GM23338 (cell line): Measurements from ENCODE around the gene S100A14.

Source experiments
- EZH2 ChIP-seq: fragments of 200-600 bp; sonication (generic); IDR thresholded peaks from one replicate; pipeline ENCODE4 v1.8.0; 2017; ENCODE audit warnings: antibody characterized with exemption, mild to moderate bottlenecking, low read depth; ENCODE audit not compliant: unreplicated experiment
- EZH2phosphoT487 ChIP-seq: fragments of 200-600 bp; sonication (generic); IDR thresholded peaks from one replicate; pipeline ENCODE4 v1.8.1; 2018; ENCODE audit warnings: antibody characterized with exemption; ENCODE audit not compliant: unreplicated experiment
- POLR2AphosphoS5 ChIP-seq: IDR thresholded peaks from 2 replicates; pipeline ENCODE4 v1.6.1; 2016; ENCODE audit warnings: antibody characterized with exemption, low read depth
- TF ChIP-seq, protein P1 (sequence below), 2 experiments: fragments of 200-600 bp in 1 of 2; sonication (generic) in 1 of 2; conservative IDR thresholded peaks; 2 replicates each; pipeline versions ENCODE4 v1.5.1 to v1.6.1; 2016 to 2017; ENCODE audit warnings: antibody characterized with exemption in 2 of 2, low read depth in 2 of 2, mild to moderate bottlenecking in 2 of 2, moderate library complexity in 1 of 2
- TF ChIP-seq, protein P2 (sequence below): IDR thresholded peaks from one replicate; pipeline ENCODE4 v1.6.1; 2018; ENCODE audit warnings: antibody characterized with exemption; ENCODE audit not compliant: unreplicated experiment

DNA sequence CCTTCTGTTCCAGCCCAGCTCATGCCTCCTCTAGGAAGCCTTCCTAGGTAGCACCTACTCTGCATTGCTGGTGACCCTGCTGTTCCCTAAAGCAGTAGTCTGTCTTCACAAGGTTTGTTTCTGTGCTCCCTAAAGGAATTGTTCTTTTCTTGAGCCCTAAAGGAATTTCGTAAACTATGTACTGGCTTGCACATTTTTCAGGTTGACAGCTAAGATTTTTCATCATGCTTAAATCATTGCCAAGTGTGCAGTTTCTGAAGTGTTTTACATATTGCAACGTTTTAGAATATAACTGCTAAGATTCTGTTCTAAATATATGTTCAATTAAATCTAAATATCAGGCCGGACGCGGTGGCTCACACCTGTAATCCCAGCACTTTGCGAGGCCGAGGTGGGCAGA, 16.3 kb downstream of the S100A14 start:
- TF ChIP-seq, protein P1, sequence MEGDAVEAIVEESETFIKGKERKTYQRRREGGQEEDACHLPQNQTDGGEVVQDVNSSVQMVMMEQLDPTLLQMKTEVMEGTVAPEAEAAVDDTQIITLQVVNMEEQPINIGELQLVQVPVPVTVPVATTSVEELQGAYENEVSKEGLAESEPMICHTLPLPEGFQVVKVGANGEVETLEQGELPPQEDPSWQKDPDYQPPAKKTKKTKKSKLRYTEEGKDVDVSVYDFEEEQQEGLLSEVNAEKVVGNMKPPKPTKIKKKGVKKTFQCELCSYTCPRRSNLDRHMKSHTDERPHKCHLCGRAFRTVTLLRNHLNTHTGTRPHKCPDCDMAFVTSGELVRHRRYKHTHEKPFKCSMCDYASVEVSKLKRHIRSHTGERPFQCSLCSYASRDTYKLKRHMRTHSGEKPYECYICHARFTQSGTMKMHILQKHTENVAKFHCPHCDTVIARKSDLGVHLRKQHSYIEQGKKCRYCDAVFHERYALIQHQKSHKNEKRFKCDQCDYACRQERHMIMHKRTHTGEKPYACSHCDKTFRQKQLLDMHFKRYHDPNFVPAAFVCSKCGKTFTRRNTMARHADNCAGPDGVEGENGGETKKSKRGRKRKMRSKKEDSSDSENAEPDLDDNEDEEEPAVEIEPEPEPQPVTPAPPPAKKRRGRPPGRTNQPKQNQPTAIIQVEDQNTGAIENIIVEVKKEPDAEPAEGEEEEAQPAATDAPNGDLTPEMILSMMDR (conservative IDR thresholded peaks at IDR 0.05; ENCODE audit: low read depth in 2 of 2) = no peak
- TF ChIP-seq POLR2AphosphoS5 (no peak), EZH2 (no peak), EZH2phosphoT487 (no peak)
- TF ChIP-seq, protein P2, sequence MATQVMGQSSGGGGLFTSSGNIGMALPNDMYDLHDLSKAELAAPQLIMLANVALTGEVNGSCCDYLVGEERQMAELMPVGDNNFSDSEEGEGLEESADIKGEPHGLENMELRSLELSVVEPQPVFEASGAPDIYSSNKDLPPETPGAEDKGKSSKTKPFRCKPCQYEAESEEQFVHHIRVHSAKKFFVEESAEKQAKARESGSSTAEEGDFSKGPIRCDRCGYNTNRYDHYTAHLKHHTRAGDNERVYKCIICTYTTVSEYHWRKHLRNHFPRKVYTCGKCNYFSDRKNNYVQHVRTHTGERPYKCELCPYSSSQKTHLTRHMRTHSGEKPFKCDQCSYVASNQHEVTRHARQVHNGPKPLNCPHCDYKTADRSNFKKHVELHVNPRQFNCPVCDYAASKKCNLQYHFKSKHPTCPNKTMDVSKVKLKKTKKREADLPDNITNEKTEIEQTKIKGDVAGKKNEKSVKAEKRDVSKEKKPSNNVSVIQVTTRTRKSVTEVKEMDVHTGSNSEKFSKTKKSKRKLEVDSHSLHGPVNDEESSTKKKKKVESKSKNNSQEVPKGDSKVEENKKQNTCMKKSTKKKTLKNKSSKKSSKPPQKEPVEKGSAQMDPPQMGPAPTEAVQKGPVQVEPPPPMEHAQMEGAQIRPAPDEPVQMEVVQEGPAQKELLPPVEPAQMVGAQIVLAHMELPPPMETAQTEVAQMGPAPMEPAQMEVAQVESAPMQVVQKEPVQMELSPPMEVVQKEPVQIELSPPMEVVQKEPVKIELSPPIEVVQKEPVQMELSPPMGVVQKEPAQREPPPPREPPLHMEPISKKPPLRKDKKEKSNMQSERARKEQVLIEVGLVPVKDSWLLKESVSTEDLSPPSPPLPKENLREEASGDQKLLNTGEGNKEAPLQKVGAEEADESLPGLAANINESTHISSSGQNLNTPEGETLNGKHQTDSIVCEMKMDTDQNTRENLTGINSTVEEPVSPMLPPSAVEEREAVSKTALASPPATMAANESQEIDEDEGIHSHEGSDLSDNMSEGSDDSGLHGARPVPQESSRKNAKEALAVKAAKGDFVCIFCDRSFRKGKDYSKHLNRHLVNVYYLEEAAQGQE = no peak
